Pons (tissue), 1 donor: ENCODE measurements around the gene CDC5L.

Experiments
- DNase-seq: peaks from one replicate; pipeline ENCODE4 v3.0.0-alpha.2; 2016; ENCODE audit warnings: low spot score

Gene CDC5L

DNA sequence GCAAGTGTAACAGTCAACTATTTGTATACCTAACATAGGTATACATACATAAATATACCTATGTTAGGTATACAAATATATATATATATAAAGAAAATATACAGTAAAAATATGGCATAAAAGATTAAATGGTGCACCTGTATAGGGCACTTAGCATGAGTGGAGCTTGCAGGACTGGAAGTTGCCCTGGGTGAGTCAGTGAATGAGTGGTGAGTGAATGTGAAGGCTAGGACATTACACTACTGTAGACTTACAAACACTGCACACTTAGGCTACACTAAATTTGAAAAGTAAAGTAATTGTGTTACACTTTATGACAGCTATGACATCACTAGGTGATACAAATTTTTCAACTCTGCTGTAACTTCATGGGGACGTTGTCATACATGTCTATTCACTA is 65.6 kb downstream of the CDC5L start:
- DNase-seq: no peak

DNA sequence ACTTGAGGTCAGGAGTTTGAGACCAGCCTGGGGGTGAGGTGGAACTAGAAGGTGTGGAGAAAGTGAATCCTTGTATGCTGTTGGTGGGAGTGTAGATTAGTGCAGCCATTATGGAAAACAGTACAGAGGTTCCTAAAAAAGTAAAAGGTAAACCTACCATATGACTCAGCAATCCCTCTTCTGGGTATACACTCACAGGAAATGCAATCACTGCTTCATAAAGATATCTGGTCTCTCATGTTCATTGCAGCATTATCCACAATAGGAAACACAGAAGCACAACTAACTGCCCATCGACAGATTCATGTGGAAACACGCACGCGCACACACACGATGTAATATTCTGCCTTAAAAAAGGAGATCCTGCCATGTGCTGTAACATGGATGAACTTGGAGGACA is 66.7 kb downstream of the CDC5L start:
- DNase-seq: no peak

DNA sequence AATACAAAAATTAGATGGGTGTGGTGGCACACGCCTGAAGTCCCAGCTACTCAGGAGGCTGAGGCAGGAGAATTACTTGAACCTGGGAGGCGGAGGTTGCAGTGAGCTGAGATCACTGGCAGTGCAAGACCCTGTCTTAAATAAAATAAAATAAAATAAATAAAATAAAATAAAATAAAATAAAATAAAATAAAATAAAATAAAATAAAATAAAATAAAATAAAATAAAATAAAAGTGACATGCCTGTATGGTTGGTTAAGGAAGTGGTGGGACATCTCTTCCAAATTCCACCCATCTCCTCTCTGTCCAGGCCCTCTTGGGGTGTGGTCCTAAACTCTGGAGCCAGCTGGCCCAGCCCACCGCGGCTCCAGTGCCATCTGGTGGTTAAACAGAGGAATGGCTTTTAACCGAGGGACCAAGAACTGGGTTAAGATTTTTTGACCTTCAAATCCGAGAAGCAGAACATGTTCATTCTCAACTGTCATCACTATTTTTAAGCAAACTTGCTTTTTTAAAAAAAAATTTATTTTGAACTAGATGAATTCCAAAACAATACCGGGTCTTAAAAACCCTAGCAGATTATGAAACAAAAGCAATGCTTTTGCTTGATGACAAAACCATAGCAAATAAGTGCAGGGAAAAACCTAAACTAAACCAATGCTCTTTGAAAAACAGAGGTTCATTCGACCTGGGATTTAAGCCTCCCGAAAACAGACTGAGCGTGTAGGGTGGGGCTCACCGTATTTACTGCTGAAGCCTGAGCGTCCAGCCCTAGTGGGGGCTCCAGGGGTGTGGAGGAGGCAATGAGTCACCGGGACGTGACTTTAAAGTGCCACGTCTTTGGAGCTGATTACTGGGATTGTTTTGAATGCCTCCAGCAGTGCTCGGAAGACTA is 68.8 kb downstream of the CDC5L start:
- no peak for DNase-seq

DNA sequence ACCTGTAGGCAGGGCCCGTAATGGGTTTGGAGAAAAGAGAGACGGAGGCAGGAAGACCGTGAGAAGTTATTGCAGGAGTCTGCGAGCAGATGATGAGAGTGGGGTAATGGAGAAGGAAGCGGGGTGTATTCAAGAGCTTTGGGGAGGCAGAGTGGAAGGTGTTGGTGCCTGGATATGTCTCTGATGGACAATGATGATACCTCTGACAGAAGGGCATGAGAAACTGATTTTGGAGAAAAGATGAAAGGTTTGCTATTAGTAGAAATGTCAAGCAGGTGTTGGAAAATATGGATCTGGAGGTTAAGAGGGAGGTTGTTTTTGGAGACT is 69.4 kb downstream of the CDC5L start:
- DNase-seq: no peak

DNA sequence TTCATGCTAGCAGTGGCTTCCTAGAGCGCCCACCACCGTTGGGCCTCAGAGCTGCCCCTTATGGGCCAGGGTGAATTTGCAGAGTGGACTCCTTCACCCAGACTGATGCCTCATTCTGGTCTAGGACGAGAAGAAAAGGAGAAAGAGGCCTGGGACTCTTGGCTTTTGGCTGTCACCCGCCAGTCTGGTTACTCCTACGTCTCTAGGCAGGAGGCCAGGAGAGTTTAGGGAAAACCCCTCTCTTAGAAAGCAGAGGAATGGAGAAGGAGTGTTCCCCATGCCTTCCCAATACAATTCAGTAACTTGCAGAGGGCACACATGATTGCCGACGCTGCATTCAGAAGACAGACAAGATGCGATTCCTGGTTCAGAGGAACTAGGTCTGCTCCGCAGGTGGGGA is 70.1 kb downstream of the CDC5L start:
- DNase-seq: no peak

DNA sequence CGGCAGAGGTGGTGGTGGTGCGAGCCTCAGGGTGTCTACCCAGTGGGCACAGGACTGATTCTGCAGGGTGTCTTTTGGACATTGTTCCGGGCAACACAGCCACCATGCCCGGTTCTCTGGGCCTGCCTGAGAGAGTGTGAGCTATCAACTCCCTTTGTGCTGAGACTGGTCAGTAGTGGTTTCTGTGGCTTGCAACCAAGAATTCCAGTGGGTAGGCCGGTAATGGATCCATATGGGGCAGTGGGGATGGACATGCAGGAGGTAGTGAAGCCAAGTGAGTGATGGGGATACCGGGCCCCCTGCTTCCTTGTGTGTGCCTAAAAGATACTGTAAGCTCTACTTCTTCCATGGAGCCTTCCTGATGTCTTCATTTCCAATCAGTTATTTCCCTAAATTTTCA is 71.0 kb downstream of the CDC5L start:
- DNase-seq: no peak

DNA sequence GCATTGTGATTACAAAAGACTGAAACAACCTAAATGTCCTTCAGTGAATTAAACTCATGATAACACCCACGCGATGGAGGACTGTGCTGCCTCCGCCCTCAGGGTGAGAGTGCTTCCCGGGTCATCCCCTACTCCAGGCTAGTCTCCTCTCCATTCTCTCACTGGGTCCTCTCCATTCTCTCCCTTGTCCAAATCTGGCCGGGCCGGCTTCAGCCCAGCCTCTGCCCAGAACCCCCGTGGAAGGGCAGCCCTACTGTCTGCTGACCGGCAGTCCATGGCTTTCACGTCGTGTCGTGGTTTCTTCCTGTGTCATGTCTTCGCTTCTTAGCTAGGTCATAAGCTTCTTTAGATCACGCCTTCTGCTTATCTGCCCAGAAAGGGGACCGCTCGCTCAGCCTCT is 74.8 kb downstream of the CDC5L start:
- DNase-seq: no peak

DNA sequence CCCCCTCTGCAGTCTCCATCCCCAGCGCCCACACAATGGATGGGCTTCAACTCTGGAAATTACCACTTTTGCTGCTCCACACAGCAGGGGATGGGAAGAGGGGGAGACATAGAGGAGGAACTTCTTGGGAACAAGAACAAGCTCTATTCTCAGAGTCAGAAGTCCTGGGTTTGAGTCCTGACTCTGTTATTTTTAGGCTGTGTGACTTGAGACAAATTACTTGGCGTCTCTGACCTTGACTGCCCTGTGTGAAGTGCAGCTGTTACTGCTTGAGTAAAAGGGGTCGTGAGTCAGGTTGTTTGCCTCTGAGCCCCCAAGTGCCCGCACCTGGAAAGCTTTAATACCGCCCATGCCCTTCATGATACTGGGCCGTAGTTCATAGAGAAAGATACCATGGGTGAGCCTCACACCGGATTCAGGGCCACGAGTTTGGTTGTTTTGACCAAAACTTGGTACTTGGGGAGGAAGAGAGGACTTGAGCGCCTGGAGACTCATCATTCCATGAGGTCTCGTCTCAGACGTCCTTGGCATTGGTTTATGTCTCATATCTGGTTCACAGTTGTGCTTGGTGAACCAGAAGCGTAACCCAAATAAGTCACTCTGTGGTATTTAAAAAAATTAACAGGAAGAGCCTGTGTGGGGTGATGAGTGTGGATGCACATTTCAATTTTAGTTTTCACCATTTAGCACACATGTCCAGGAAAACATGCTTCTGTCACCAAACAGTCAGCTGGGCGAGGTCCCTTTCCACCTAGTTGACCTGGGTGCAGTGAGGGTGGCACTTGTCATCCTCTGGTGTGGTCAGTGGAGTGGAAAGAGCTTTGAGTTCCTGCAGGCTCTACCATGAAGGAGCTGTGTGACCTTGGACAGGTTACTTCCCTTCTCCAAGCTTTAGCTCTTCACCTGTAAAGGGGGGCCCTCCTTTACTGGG is 75.6 kb downstream of the CDC5L start:
- no peak for DNase-seq

DNA sequence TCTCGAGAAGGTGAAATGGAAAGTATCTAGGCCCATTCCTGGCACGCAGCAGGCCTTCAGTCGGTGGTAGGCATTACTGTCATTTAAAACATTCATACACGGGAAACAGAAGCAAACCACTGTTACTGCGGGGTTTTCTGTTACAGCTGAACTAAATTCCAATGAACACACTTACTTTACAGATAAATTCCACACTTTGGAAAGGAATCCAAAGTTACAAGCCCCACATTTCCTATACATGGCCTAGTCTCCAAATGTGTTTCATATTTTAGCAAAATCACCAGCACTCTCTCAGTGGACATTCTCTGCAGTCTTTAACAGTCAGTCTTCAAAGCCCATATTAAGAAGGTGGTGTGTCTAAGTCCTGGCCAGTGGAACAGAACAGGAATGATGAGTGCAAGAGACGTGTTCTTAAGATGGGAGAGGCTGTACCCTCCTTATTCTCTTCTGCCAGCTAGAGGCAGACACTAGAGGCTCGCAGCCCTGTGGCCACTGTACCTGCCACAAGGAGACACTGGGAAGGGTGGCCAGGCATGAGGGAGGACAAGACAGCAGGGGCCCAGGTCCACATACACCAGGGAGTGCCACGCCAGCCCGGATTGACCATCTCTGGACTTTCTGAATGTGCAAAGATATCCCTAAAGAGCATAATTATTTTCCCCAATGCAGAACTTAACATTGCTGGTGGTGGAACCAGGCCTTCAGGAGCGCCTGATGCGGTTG is 76.4 kb downstream of the CDC5L start:
- DNase-seq: no peak

DNA sequence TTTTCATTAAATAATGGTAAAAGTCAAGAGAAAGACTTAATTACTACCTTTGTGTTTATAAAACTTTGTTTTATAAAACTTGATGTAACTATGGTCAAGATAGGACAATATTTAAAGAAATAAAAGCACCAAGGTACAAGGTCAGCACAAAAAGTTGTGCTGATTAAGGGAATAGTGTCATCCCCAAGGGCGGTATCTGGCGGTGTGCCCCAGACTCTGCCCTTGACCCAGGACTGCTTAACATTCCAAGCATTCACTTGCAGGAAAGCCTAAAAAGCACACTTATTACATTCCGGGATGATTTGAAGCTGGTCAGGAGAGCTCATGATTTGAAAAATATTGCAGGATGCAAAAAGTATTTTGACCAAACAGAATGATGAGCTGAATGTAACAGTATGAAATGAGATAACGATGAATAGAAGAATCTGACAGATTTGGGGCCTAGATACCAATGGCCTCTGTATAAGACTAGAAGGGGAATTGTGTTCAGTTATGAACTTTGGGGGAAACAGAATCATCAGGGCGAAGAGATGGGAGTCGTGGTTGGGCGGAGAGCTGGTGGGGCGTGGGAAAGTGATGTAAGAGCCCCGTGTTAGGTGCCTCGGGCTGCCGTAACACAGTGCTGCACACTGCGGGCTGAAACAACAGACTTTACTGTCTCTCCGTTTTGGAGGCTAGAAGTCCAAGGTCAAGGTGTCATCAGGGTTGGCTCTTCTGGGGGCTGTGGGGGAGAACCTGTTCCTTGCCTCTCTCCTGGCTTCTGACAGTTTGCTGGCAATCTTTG is 77.2 kb downstream of the CDC5L start:
- DNase-seq: no peak

DNA sequence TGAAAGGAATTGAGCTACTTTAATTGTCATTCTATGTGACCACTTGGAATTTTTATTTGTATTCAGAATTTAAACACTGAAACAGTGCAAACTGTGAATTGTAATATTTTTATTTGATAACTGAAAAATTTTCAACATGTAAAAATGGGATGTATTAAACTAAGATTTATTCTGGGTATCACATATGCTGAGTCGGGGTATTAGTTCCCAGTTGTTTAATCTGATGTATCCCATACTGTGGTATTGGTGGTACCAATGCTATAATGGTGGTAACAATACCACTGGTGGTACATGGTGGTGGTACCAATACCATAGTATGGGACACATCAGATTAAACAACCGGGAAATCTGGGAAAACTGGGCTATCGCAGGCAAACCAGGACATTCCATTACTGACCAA is 79.4 kb downstream of the CDC5L start:
- DNase-seq: no peak

DNA sequence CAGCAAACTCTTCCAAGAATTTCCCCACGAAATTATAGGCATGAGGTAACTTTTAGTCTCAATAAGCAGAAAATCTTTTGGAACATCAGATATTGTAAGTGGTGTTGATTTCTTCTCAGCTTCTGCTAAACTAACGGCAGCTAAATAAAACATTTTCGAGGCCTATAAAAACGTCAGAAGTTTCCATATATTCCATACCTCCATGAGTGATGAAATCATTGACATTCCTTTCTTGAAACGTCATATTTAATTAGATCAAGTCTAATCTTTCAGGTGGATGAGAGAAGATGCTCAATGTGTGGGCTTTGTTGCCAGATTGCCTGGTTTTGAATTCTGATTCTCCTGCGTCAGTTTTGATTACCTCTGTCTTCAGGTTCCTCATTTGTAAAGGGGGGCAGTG is 81.3 kb downstream of the CDC5L start:
- DNase-seq: no peak

DNA sequence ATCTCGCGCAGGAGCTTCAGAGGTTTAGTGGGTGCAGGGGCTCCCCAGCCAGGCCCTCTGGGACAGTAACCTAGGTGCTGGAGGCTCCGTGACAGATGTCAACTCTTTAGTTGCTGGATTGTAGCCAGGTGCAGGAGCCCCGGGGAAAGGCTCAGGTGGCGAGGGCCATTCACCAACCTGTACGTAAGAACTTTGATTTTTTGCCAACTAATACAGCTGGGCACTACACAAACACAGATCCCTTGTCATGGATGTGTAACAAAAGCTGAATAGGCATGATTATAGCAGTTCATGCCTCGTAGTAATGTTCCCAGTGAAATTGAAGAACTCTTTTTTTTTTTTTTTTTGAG is 82.6 kb downstream of the CDC5L start:
- no peak for DNase-seq

DNA sequence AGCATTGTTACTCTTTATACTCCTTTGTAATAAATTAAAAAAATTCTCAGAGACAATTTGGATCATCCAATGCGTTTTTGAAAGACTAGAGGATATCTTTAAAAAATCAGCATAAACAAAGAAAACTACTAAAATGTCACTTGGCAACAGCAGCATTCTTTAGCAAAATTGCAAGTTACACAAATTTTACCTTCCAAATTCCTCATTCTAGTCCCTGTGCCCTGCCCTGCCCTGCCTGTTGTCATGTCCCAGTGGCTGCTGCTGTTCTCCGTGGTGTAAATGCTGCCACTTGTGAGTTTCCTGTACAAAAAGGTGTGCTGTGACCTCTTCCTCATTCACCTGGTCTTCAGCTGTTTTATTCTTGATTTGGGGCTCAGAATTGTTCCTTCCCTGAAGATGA is 83.2 kb downstream of the CDC5L start:
- no peak for DNase-seq

DNA sequence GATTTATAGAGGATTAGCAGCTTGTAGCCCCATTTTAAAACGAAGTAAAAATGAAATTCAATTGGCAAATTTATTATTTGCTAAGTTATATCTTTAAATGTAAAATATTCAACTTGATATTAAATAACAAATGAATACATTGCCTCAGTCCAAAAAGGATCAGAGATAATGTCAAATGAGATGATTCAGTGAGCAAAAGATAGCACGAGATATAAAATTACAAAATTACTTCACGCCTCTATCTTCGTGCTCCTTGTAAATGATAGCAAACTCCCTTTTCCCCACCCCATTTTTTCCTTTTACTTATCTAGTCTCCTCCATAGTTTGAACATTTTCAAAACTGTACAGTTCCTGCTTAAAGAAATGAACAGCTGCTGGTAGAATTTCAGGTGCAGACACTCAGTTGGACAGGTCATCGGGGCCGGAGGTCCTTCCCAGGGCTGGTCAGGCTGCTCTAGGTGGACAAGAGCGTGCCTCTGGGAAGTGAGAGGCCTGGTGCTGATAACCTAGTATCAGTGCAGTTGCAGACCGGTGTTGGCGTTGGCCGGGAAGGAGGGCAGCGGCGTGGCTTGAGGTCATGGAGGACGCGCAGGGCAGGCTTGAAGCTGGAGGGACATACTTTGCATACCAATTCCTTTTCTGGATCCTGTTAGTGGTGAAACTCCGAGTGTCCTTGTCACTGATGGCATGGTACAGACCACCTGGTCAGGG is 83.9 kb downstream of the CDC5L start:
- DNase-seq: no peak

DNA sequence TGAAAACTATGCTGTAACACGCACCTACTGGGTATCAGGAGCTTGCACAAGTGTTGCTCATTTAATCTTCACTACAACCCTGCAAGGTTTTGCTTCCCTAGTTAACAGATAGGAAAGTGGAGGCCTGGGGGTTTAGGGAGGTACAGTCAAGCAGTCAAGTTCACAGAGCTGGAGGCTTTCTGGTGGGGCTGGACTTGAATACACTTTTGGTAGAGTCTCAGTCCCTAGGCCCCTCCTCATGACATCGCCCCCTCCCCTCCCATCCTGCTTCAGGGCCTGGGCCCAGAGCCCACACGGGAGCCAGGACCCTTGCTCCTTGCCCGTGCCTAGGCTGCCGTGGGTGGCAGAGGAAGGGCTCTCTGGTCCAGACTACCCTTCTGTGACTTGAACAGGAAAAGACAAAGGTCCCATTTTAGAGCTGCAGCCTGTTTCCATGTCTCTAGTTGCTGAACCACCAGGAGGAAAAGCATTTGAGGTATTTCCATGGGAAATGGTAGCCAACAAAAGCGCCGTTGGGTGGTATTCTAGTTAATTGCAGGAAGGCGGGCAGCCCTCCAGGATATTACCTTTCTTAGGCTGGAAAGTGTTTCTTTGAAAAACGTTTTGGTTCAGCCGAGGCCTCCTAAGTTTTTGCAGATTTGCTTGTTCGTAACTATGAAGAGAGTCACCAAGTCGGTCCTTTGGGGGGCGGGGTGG is 84.9 kb downstream of the CDC5L start:
- DNase-seq: no peak

DNA sequence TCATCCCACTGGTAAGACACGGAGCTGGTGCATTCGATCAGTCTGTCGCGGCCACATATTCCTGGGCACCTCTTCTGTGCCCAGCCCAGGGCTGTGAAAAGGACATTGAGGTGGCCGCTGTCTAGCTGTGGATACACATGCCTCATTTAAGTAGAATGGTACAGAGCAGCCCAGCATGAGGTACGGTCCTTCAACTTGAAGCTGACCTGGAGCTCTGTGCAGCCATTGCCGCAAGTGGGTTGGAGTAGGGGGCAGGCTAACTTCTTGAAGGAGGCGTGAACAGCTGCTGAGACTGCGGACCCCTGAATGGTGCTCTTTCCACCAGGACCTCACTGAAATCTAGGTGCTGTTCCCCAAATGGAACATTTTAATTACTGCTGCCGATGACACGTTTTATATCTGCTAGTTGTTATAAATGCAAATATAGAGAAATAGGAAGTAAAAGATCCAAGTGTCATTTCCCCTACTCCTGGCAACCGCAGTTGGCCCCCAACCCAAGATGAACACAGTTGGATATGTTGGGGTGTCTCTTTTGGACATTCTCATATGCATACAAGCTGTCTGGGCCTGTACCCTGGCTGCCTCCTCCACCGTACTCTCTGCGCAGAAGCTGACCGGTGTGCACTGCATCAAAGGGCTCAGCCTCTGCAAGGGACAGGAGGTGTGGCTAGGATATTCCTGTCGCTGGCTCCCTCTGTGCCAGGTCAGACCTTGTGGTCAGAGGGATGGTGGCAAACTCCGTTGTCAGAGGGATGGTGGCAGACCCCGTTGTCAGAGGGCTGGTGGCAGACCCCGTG is 86.1 kb downstream of the CDC5L start:
- no peak for DNase-seq

DNA sequence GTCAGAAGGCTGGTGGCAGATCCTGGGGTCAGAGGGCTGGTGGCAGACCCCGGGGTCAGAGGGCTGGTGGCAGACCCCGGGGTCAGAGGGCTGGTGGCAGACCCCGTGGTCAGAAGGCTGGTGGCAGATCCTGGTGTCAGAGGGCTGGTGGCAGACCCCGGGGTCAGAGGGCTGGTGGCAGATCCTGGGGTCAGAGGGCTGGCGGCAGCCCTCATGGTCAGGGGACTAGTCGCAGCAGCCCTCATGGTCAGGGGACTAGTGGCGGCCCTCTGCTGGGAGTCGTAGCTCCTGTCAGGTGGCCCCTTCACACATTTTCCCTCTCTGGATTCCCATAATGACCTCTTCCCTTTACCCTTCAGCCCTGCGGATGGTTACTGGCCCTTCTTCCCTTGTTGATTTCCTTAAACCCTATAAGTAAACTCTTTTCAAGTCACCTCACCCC is 86.7 kb downstream of the CDC5L start:
- no peak for DNase-seq

DNA sequence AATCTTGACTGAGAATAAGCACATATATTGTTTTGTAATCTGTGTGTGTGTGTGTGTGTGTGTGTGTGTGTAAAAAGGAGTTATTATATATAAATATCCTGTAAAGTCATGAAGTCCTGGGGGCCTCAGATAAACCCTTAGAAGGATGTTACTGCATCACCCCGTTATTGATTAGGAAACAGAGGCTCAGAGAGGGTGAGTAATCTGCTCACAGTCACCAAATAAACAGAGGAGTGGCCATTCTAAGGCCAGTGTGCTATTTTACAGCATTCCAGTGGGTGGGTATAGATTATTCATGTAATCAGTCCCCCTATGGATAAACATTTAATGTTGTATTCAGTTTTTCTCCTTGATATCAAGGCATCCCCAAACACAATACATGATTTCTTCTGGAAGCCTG is 87.1 kb downstream of the CDC5L start:
- no peak for DNase-seq

DNA sequence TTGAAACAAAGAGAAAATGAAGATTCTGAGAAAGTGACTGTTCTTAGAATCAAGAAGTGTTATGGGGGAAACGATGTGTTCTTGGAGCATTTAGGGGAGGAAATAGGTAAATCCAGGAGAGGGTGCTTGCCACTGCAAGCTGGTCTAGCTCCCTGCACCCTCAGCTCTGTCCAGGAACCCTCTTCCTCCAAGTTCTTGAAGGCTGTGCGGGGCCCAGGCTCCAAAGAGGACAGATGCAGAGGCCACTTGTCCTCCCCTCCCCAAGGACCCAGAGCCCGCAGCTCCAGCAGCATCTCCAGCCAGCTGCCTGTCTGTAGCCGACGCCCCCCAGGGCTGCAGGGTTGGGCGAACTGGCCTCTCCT is 87.9 kb downstream of the CDC5L start:
- DNase-seq: no peak
